GM18873 (cell line): ENCODE results near the gene NAA15.
A peak's percentile ranks its signal among the peaks of the same experiment; 100 is the strongest.
"Not testable (repeated sequence)": the region's sequence is repeated elsewhere in the genome, so short reads cannot be mapped to it uniquely, and the experiment has no call there.

Experiments
- ATAC-seq: cut with Tn5 transposase; IDR thresholded peaks from one replicate; pipeline ENCODE4 v1.9.1; 2021; ENCODE audit warnings: mild to moderate bottlenecking, moderate library complexity, moderate number of reproducible peaks; ENCODE audit not compliant: unreplicated experiment, low FRiP score

The NAA15 gene

DNA sequence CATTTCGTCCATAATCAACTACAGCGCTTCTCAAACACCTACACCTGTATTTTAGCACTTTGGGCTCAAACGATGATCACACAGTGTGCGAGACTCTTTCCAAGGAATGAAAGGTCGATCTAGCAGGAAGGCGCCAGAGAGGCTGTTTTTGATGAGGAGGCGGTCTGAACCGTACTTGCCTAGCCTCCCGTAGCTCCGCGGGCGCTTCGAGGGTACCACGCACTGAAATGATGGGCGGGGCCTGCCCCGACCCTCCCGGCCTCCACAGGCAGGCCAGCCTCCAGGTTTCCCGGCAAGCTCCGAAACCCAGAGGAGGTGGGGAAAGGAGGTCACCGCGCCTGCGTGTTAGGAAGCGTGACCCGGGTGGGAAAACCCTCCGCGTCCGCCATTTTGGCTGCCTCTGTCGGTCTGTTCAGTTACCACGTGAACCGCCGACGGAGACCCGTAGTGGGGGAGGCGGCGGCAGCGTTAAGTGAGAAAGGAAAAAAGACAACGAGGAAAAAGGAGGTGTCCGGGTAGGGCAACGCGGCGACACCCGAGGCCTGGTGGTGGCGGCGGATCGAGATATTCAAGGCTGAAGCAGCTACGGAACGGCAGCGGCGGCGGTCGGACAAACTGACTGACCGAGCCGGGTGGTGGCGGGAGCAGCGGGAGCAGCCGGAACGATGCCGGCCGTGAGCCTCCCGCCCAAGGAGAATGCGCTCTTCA is at the start of gene NAA15:
Gene NAA15, plus strand, starts transcription at position 393 of the 708 bp plus-strand sequence. Its CDS starts 273 bp downstream, at position 666.
- peak; percentile 82 for ATAC-seq

- ATAC-seq: no peak
These were observed 48.3 kb upstream of the NAA15 start for GRCh38 chr4:139253046-139253445.

GRCh38 chr4:139253713-139254112 is 47.6 kb upstream of the NAA15 start:
- no peak for ATAC-seq

- not testable (repeated sequence) for ATAC-seq
These were observed 45.7 kb upstream of the NAA15 start for GRCh38 chr4:139255581-139255980.

DNA sequence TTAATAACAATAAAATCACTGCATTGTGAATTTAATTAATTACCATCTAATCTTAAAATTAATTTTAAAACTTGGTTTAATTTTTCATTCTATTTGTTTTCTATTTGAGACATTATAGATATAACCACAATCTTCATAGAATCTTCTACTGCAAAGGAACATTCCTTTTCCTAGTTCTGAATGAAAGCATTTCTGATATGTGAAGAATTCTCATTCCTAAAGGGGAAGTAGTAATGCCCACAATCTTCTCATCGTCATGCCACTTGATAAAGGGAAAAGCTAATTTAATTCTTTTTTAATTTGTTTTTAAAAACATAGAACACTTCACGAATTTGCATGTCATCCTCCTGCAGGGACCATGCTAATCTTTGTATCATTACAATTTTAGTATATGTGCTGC is 45.0 kb upstream of the NAA15 start:
- ATAC-seq: no peak

- ATAC-seq: no peak
These were observed 35.7 kb upstream of the NAA15 start for GRCh38 chr4:139265654-139266053.

DNA sequence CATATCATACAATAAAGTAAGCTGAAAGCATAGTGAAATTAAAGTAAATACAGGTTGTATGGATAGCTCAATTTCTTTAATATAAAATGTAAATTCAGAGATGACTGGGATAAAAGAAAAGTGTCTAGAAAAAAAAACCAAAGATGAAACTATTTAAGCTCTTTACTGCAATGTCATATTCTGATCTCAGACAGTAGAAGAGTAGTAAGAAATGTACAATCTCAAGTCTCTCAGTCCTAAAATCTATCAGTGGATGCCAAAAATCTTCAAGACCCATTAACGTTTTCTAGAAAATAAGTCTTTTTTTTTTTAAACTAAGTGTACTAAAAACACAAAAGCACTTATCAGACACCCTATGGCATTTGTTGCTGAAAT is 35.1 kb upstream of the NAA15 start:
- ATAC-seq: no peak

DNA sequence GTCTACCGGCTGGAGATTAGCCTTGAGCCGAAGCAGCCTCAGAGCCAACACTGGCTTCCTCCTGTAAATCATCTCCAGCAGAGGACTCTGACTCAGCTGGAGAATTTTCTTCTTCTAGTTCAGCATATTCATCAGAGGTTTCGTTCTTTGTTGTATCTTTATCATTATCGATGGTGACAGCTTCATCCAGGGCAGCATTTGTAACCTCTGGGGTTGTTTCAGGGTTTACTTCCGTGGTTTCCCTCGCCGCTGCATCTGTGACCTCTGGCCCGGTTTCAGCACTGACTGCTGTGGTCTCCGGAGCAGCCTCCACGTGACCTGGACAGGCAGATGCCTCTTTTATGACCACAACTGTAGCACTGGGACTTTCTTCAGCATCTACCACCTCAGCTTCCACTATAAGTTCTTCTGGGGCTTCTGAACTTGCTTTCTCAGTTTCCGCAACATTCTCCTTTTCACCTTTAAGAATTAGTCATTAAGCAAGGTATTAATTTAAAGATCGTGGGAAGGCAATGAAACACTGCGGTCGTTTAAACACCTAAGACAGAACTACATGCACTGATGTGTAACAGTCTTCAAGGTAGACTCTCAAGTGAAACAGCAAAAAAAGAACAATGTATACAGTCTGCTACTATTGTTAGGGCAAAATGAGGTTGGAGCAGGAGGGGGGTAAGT is 34.6 kb upstream of the NAA15 start:
- ATAC-seq: peak; percentile 97

- no peak for ATAC-seq
These were observed 34.0 kb upstream of the NAA15 start for GRCh38 chr4:139267301-139267700.

DNA sequence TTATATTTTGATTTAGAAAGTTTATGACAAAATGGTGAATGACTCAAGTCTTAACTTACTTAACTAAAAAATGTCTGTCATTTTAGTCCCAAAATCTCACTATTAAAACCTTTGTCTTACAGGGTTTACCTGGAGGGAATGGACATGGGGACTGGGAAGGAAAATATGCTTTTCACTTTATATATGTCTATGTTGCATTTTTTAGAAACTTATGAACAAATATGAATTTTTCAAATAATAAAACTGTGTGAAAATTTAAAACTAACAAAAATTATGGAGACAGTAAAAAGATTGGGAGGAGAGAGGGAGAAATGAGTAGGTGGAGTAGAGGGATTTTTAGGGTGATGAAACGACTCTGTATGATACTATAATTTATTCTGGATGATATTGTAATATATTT is 27.5 kb upstream of the NAA15 start:
- no peak for ATAC-seq

- no peak for ATAC-seq
These were observed 26.5 kb upstream of the NAA15 start for GRCh38 chr4:139274790-139275189.

- no peak for ATAC-seq
These were observed 26.0 kb upstream of the NAA15 start for GRCh38 chr4:139275281-139275735.

- ATAC-seq: no peak
These were observed 22.8 kb upstream of the NAA15 start for GRCh38 chr4:139278485-139278884.

DNA sequence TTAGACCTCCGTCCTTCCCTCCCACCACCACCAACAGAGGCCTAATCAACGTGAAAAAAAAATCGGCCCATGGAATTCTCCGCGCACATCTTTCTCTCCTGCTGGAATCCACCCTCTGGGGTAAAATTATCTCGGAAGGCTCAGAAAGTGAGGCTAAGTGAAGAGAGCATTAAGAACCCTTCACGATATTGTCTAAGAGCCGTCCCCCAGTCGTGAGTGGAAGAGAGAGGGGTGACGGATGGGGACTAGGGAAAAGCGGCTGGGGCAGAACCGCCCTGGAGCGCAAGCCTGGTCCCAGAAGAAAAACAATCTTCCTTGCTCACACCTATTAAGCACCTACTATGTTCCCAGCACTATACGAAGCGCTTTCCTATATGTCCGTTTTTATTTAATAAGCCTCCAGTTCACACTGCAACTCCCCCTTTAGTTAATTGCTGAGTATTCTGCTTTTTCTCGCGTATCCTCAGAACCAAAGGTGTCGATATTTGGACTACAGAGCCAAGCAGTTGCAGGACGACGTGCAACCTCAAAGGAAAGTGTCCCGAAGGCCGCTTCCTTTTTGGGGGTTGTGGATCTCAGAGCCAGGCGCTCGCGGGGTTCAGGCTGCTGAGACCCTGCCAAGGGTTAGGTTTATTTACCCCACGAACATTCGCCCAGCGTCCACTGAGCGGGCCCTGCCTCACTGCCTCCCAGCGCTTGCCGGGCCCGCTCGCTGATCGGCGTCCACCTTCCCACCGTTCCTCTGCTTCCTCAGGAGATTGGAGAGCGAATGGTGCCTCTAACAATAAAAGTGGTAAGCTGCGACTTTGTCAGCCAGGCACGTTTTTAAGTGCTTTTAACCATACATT is 22.2 kb upstream of the NAA15 start:
- ATAC-seq: no peak

DNA sequence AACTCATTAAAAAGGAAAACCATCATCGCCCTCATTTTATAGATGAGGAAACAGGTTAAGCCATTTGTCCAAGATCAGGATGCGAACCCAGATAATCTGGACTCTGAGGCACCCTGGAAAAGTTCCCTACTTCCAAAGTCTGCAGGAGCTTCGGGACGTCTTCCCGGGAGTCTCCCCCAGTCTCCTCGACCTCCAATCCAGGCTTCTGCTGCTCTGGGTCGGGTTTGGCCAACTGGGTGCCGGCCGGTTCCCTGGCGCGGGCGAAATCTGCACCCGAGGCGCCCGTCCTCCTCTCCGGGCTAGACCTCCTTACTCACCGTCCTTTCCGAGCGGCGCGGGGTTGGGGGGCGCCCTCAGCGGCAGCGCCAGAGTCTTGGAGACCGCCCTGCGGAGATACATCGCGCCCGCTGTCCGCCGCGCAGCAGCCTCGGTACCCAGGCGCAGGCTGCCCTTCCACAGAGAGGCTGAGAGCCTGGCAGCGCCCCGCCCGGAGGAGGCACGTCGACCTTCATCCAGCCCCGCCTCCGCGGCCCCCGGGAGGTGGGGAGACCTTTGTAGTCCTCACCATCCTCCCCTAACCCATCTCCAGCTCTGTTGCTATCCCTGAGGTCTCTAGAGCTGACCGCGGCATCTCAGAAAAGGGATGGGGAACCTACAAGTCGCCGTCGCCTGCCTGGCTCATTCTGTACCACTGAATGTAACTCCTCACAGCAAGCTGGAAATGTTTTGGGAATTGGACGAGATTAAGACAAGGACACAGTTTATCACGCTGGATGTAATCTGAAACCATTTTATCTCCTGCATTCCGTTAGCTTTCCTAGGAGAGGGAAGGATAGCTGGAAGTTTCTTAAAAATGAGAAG is 21.3 kb upstream of the NAA15 start, which contains the start of gene MGARP:
Gene MGARP, minus strand, starts transcription at position 466 of the 861 bp plus-strand sequence. Its CDS starts 67 bp downstream, at position 399.
- ATAC-seq: no peak

DNA sequence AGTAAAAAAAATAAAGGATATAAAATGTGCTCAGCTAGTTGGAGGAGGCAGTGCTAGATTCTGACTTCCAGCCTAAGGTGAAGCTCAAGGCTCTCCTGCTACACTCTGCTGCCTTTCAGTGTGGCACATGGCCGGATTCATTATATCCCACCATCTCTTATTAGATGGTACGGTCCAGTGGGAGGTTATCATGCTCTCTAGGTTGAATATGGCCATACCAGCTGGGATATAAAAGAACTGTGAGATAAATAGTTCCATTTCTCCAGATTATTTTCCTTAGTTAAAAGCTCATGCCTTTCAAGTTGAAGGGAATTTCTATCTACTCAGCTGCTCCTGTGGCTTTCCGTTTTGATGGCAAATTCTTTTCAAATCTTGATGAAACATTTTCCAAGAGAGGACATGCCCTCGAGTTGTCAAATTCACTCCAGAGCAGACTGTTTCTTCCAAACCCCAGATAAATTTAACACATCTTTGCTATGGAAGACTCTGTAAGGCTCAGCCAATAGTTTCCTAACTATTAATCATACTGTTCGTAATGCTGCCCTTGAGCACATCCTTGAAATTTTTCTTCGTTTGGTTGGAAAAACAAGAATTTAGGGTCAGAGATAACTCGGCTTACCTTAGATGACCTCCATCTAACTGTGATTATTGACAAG is 19.1 kb upstream of the NAA15 start:
- ATAC-seq: no peak

- no peak for ATAC-seq
These were observed 18.6 kb upstream of the NAA15 start for GRCh38 chr4:139282721-139283075.

- no peak for ATAC-seq
These were observed 15.1 kb upstream of the NAA15 start for GRCh38 chr4:139286186-139286698.

GRCh38 chr4:139295206-139295941 is 5.9 kb upstream of the NAA15 start:
- ATAC-seq: peak; percentile 89
